Measurements from ENCODE around the gene KRTCAP2.
A peak's percentile ranks its signal among the peaks of the same experiment; 100 is the strongest.

GRCh38 chr1:155172732-155173477 is at the start of gene KRTCAP2:
- TF ChIP-seq RCOR1 (conservative IDR thresholded peaks at IDR 0.05; ENCODE audit: low read depth, low read length) (0 out of 2 replicates have a peak, but pooled peaks have one; percentile 8), NR2C2 (IDR thresholded peaks at IDR 0.05; ENCODE audit: borderline replicate concordance, control insufficient read depth, insufficient read length, low read depth) (no peak), HDAC6 (IDR thresholded peaks at IDR 0.05; ENCODE audit: unreplicated experiment) (no peak), POLR2AphosphoS5 (IDR thresholded peaks at IDR 0.05; ENCODE audit: low read length) (peak; percentile 89), CTCF (IDR thresholded peaks at IDR 0.05 in 2 of 3, conservative IDR thresholded peaks at IDR 0.05 in 1 of 3; ENCODE audit: control insufficient read depth in 2 of 3, extremely low read depth in 1 of 3, insufficient read depth in 1 of 3, low read depth in 3 of 3, low read length in 3 of 3) (peak; percentile 96 to 99 (median 99); a peak in 5 of 6 replicates)
- TF ChIP-seq, protein P1, sequence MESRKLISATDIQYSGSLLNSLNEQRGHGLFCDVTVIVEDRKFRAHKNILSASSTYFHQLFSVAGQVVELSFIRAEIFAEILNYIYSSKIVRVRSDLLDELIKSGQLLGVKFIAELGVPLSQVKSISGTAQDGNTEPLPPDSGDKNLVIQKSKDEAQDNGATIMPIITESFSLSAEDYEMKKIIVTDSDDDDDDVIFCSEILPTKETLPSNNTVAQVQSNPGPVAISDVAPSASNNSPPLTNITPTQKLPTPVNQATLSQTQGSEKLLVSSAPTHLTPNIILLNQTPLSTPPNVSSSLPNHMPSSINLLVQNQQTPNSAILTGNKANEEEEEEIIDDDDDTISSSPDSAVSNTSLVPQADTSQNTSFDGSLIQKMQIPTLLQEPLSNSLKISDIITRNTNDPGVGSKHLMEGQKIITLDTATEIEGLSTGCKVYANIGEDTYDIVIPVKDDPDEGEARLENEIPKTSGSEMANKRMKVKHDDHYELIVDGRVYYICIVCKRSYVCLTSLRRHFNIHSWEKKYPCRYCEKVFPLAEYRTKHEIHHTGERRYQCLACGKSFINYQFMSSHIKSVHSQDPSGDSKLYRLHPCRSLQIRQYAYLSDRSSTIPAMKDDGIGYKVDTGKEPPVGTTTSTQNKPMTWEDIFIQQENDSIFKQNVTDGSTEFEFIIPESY (IDR thresholded peaks at IDR 0.05): no peak

All from GM12878 (cell line).